Endothelial cell of umbilical vein (primary cell): ENCODE results near the gene ST3GAL4.

Source experiments
- CTCF ChIP-seq, 2 donors: IDR thresholded peaks; 1 replicate in 1 of 2; 2 replicates in 1 of 2; pipeline ENCODE4 v1.5.1; 2011; ENCODE audit warnings: low read length in 2 of 2, mild to moderate bottlenecking in 2 of 2, moderate library complexity in 2 of 2, control low read depth in 1 of 2, inconsistent platforms in 1 of 2, low read depth in 1 of 2; ENCODE audit not compliant: insufficient read depth in 1 of 2; ENCODE audit errors: extremely low read depth in 1 of 2
- EZH2 ChIP-seq: IDR thresholded peaks from 2 replicates; pipeline ENCODE4 v1.6.1; 2012; ENCODE audit warnings: borderline replicate concordance, low read depth, mild to moderate bottlenecking, moderate library complexity, low read length, inconsistent platforms; ENCODE audit not compliant: severe bottlenecking
- JUN ChIP-seq: IDR thresholded peaks from 2 replicates; pipeline ENCODE4 v1.6.1; 2011; ENCODE audit warnings: borderline replicate concordance, low read depth; ENCODE audit not compliant: insufficient read length, insufficient read depth
- MAX ChIP-seq: IDR thresholded peaks from 2 replicates; pipeline ENCODE4 v1.6.1; 2011; ENCODE audit not compliant: insufficient read depth, insufficient read length
- POLR2A ChIP-seq: IDR thresholded peaks from 2 replicates; pipeline ENCODE4 v1.6.1; 2012; ENCODE audit warnings: low read depth, mild to moderate bottlenecking, control low read depth, low read length
- POLR2AphosphoS5 ChIP-seq: IDR thresholded peaks from 2 replicates; pipeline ENCODE4 v1.6.1; 2012; ENCODE audit warnings: low read depth, mild to moderate bottlenecking, control low read depth, low read length, moderate library complexity; ENCODE audit not compliant: insufficient read depth

GRCh38 chr11:126317756-126318573, 37.5 kb upstream of the ST3GAL4 start:
- no peak for TF ChIP-seq JUN
- TF ChIP-seq CTCF (IDR thresholded peaks at IDR 0.05; ENCODE audit: extremely low read depth in 1 of 2, insufficient read depth in 1 of 2, low read depth in 1 of 2, low read length in 2 of 2) = no peak
- TF ChIP-seq POLR2A = no peak
- no peak for TF ChIP-seq EZH2
- no peak for TF ChIP-seq MAX
- no peak for TF ChIP-seq POLR2AphosphoS5
